SK-N-SH treated with all-trans-retinoic acid at 6 μM for 48 hours (cell line): Measurements from ENCODE around the gene SMAD3.

Source experiments
- ARNTL ChIP-seq: fragments of 450-650 bp; formaldehyde crosslinking; IDR thresholded peaks from 2 replicates; pipeline ENCODE4 v1.5.0; 2020; ENCODE audit warnings: low read depth, mild to moderate bottlenecking, moderate library complexity, borderline replicate concordance
- BACH2 ChIP-seq: fragments of 250-450 bp; sonication (Bioruptor Pico); IDR thresholded peaks from 2 replicates; pipeline ENCODE4 v1.9.0; 2021; ENCODE audit warnings: mild to moderate bottlenecking, borderline replicate concordance
- CREB5 ChIP-seq: fragments of 250-450 bp; sonication (Bioruptor Pico); IDR thresholded peaks from 2 replicates; pipeline ENCODE4 v1.5.1; 2020; ENCODE audit warnings: low read depth, mild to moderate bottlenecking, moderate library complexity
- CSDC2 ChIP-seq: fragments of 250-450 bp; sonication (Bioruptor Pico); IDR thresholded peaks from 2 replicates; pipeline ENCODE4 v1.5.0; 2020; ENCODE audit warnings: mild to moderate bottlenecking, moderate library complexity
- ESRRG ChIP-seq: fragments of 250-450 bp; sonication (Bioruptor Pico); IDR thresholded peaks from 2 replicates; pipeline ENCODE4 v1.6.1; 2021; ENCODE audit warnings: mild to moderate bottlenecking
- OSR1 ChIP-seq: fragments of 250-450 bp; sonication (Bioruptor Pico); IDR thresholded peaks from 2 replicates; pipeline ENCODE4 v1.8.0; 2022; ENCODE audit warnings: moderate library complexity, mild to moderate bottlenecking, inconsistent platforms
- PATZ1 ChIP-seq: fragments of 250-450 bp; sonication (Bioruptor Pico); IDR thresholded peaks from 2 replicates; pipeline ENCODE4 v1.8.0; 2020; ENCODE audit warnings: mild to moderate bottlenecking, moderate library complexity, borderline replicate concordance
- POU6F1 ChIP-seq: fragments of 250-450 bp; sonication (Bioruptor Pico); IDR thresholded peaks from 2 replicates; pipeline ENCODE4 v1.8.0; 2021; ENCODE audit warnings: low read depth, mild to moderate bottlenecking, moderate library complexity, borderline replicate concordance
- RARB ChIP-seq: fragments of 250-450 bp; sonication (Bioruptor Pico); IDR thresholded peaks from 2 replicates; pipeline ENCODE4 v1.8.0; 2021; ENCODE audit warnings: mild to moderate bottlenecking, moderate library complexity
- TCF4 ChIP-seq: fragments of 250-450 bp; sonication (Bioruptor Pico); IDR thresholded peaks from 2 replicates; pipeline ENCODE4 v1.8.0; 2021; ENCODE audit warnings: mild to moderate bottlenecking, moderate library complexity, borderline replicate concordance
- TOX ChIP-seq: fragments of 250-450 bp; sonication (Bioruptor Pico); IDR thresholded peaks from 2 replicates; pipeline ENCODE4 v1.8.0; 2021; ENCODE audit warnings: mild to moderate bottlenecking, moderate library complexity, borderline replicate concordance
- ZFP3 ChIP-seq: fragments of 250-450 bp; sonication (Bioruptor Pico); IDR thresholded peaks from 2 replicates; pipeline ENCODE4 v1.5.0; 2020; ENCODE audit warnings: mild to moderate bottlenecking, moderate library complexity
- ZNF70 ChIP-seq: fragments of 450-650 bp; formaldehyde crosslinking; IDR thresholded peaks from 2 replicates; pipeline ENCODE4 v1.5.0; 2020; ENCODE audit warnings: mild to moderate bottlenecking, moderate library complexity

GRCh38 chr15:67197364-67197695 lies 131.9 kb downstream of the SMAD3 start:
- TF ChIP-seq ESRRG (CRISPR knock-in tag) (no peak), CREB5 (CRISPR knock-in tag) (no peak), ZFP3 (CRISPR knock-in tag) (no peak), TOX (CRISPR knock-in tag) (no peak), TCF4 (no peak), ZNF70 (CRISPR knock-in tag) (no peak), RARB (no peak), CSDC2 (CRISPR knock-in tag) (no peak), PATZ1 (no peak), POU6F1 (CRISPR knock-in tag) (no peak), OSR1 (CRISPR knock-in tag) (no peak), BACH2 (CRISPR knock-in tag) (no peak), ARNTL (no peak)
